HepG2 (cell line): ENCODE measurements around the gene PHYHIPL.

ENCODE experiments used
- CTCF ChIP-seq: sonication (generic); formaldehyde crosslinking; IDR thresholded peaks from 2 replicates; pipeline ENCODE4 v1.5.0; 2020; ENCODE audit warnings: mild to moderate bottlenecking, missing genetic modification reagents, moderate library complexity
- FOXK1 ChIP-seq: sonication (generic); formaldehyde crosslinking; IDR thresholded peaks from 2 replicates; pipeline ENCODE4 v1.4.0; 2020; ENCODE audit warnings: low read depth, missing genetic modification reagents, borderline replicate concordance
- ZC3H4 ChIP-seq: sonication (generic); formaldehyde crosslinking; IDR thresholded peaks from 2 replicates; pipeline ENCODE4 v1.4.0; 2020; ENCODE audit warnings: missing genetic modification reagents, borderline replicate concordance
- ZSCAN21 ChIP-seq: sonication (generic); formaldehyde crosslinking; IDR thresholded peaks from 2 replicates; pipeline ENCODE4 v1.8.0; 2022; ENCODE audit warnings: mild to moderate bottlenecking, missing genetic modification reagents, moderate library complexity, borderline replicate concordance

GRCh38 chr10:59212301-59212798 lies 35.9 kb downstream of the PHYHIPL start:
- TF ChIP-seq ZC3H4 (CRISPR knock-in tag) (no peak), ZSCAN21 (CRISPR knock-in tag) (no peak), FOXK1 (CRISPR knock-in tag) (no peak), CTCF (CRISPR knock-in tag) (no peak)
